Ascending aorta (tissue), 2 donors: ENCODE data around the gene MESP2. TPM values are rescaled to one million over a fixed set of nuclear protein-coding genes. Genes with fewer than 3 reads are reported as not detected.

Source experiments
- DNase-seq, 2 donors: peaks; one replicate each; pipeline ENCODE4 v3.0.0-alpha.2; 2019; ENCODE audit warnings: low spot score in 2 of 2
- H3K27ac ChIP-seq, 2 donors: fragments of 200-600 bp; sonication (generic); one replicate each; pipeline ENCODE4 v1.5.1; 2016 to 2017; ENCODE audit warnings: mild to moderate bottlenecking in 1 of 2
- H3K27me3 ChIP-seq: fragments of 200-600 bp; sonication (generic); one replicate; pipeline ENCODE4 v1.5.1; 2017
- H3K36me3 ChIP-seq, 2 donors: fragments of 200-600 bp; sonication (generic); one replicate each; pipeline ENCODE4 v1.5.1; 2016
- H3K4me1 ChIP-seq, 2 donors: fragments of 200-600 bp; sonication (generic); one replicate each; pipeline ENCODE4 v1.5.1; 2016 to 2017; ENCODE audit warnings: mild to moderate bottlenecking in 1 of 2
- H3K4me3 ChIP-seq, 2 donors: fragments of 200-600 bp; sonication (generic); one replicate each; pipeline ENCODE4 v1.5.1; 2016 to 2017; ENCODE audit warnings: mild to moderate bottlenecking in 1 of 2
- H3K9me3 ChIP-seq, 2 donors: fragments of 200-600 bp; sonication (generic); one replicate each; pipeline ENCODE4 v1.5.1; 2016
- CTCF ChIP-seq, 3 experiments: fragments of 200-600 bp in 2 of 3; fragments of 450-650 bp in 1 of 3; sonication (generic) in 2 of 3; IDR thresholded peaks; one replicate each; pipeline ENCODE4 v1.5.1; 2016 to 2019; ENCODE audit warnings: antibody characterized with exemption in 3 of 3, mild to moderate bottlenecking in 1 of 3, moderate library complexity in 1 of 3
- intact Hi-C: fragments of 100-400 bp; cut with DNase I; formaldehyde crosslinking; loops from one replicate; pipeline ENCODE4 v1.15.1; 2023
- total RNA-seq: library from RNA; depleted of rRNA; stranded (reverse); fragments of >200 nt; gene quantifications from one replicate; pipeline ENCODE4 v1.1.0, GENCODE V29; 2016

Gene MESP2
- total RNA-seq, 1 donor from 2014 or later = not detected

DNA sequence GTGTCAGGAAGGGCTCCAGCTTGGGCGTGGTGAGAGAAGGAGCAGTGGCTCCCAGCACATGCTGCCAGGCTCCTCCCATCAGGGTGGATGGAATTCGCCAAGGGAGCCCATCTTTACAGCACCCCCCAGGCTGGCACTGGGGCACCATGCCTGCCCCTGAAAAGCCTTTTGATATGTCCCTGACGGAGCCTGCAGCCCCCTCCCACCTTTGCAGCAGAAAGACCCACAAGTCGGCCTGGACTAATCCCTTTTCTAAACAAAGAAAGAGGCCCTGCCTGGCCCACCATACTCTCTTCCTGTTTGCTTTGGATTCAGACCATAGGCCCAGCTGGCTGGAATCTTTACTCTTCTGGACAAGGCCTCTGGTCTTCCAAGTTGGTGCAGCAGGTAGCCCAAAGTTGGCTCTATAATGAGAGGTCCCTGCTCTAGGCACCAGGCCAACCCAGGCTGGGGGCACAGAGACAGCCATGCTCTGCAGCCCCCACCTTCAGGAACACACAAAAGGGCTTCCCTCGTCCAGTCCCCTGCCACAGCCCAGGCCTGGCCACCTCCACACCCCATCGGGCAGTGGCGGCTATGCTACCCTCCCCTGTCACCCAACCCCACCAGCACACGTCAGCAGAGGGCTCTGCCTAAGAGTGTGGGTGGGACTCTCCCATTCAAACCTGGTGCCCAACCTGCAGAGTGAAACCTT lies 33.1 kb downstream of the MESP2 start:
- no peak for TF ChIP-seq CTCF (IDR thresholded peaks at IDR 0.05)
- intact Hi-C loops = no loop called here
- Histone ChIP-seq H3K9me3 (no peaks in the 10 kb centered on the region), H3K27me3 (peaks cover under 1% of the 10 kb centered on the region), H3K4me3 (no peak overlapping the region), H3K36me3 (no peaks in the 10 kb centered on the region), H3K27ac (no peak overlapping the region), H3K4me1 (peaks cover 0 to 3% of the 10 kb centered on the region in 2 donors)
- DNase-seq = no peak

- no peak overlapping the region for H3K4me3 ChIP-seq
Measured at GRCh38 chr15:89809787-89810148, 33.6 kb downstream of the MESP2 start.

DNA sequence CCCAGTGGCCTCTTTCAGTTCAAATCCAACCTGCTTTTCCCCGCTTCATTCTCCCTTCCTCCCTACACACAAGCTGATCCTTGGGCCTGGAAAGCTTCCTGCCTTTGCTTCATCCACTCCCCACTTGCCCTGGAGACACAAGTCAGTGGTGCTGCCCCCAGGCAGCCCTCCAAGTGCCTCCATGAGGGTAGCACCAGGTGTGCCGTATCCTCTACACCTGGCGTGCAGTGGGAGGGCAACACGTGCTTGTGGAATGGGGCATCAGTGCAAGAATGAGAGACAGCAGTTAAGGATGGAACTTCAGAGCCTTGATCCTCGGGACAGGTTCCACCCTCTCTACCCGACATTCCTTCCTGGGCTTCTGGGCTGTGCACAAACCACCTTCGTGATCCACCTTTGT lies 34.7 kb downstream of the MESP2 start:
- Histone ChIP-seq H3K27ac (no peak overlapping the region), H3K27me3 (peaks cover 12% of the 10 kb centered on the region), H3K4me3 (no peak overlapping the region), H3K4me1 (peaks cover 0 to 5% of the 10 kb centered on the region in 2 donors), H3K9me3 (no peaks in the 10 kb centered on the region), H3K36me3 (no peaks in the 10 kb centered on the region)
- intact Hi-C loops = no loop called here
- no peak for DNase-seq
- TF ChIP-seq CTCF (IDR thresholded peaks at IDR 0.05) = no peak

More at GRCh38 chr15:89809787-89810148, 33.6 kb downstream of the MESP2 start:
- no peaks in the 10 kb centered on the region for H3K36me3 ChIP-seq
- no peak overlapping the region for H3K27ac ChIP-seq
- peaks cover 0 to 5% of the 10 kb centered on the region in 2 donors for H3K4me1 ChIP-seq
- TF ChIP-seq CTCF (IDR thresholded peaks at IDR 0.05) = no peak
- H3K9me3 ChIP-seq = no peaks in the 10 kb centered on the region
- intact Hi-C loops = no loop called here
- no peak for DNase-seq
- peaks cover 6% of the 10 kb centered on the region for H3K27me3 ChIP-seq

GRCh38 chr15:89812011-89812846 lies 36.1 kb downstream of the MESP2 start:
- Histone ChIP-seq H3K4me3 (no peak overlapping the region), H3K36me3 (no peaks in the 10 kb centered on the region), H3K27me3 (peaks cover 12% of the 10 kb centered on the region), H3K27ac (no peak overlapping the region), H3K4me1 (peaks cover 0 to 5% of the 10 kb centered on the region in 2 donors), H3K9me3 (no peaks in the 10 kb centered on the region)
- no peak for TF ChIP-seq CTCF (IDR thresholded peaks at IDR 0.05)
- DNase-seq = peak; percentile 28 to 77
- intact Hi-C loops = no loop called here

- Histone ChIP-seq H3K4me3 (no peak overlapping the region), H3K27me3 (peaks cover 12% of the 10 kb centered on the region), H3K4me1 (peaks cover 0 to 5% of the 10 kb centered on the region in 2 donors), H3K9me3 (no peaks in the 10 kb centered on the region), H3K27ac (no peak overlapping the region), H3K36me3 (no peaks in the 10 kb centered on the region)
- no peak for DNase-seq
- no peak for TF ChIP-seq CTCF (IDR thresholded peaks at IDR 0.05)
- intact Hi-C loops = no loop called here
Measured at GRCh38 chr15:89812847-89813320, 36.8 kb downstream of the MESP2 start.
